Stimulated activated memory B cell treated with anti-CD40 and anti-IgM and Interleukin-4, amounts not matched to agents 10 μg/mL and 1 μg/mL and 100 μg/mL, for 72 hours (primary cell): Measurements from ENCODE around the gene ZKSCAN1.
A peak's percentile ranks its signal among the peaks of the same experiment; 100 is the strongest.
"Not testable (repeated sequence)": the region's sequence is repeated elsewhere in the genome, so short reads cannot be mapped to it uniquely, and the experiment has no call there.

ENCODE experiments used
- ATAC-seq: fragments of 150-1000 bp; cut with Tn5 transposase; 2 replicates; pipeline ENCODE4 v1.10.0; 2021
- H3K27ac Mint-ChIP-seq: one replicate; pipeline ENCODE4 v1.8.0; 2022; ENCODE audit warnings: mild to moderate bottlenecking, mixed read lengths
- H3K27me3 Mint-ChIP-seq: one replicate; pipeline ENCODE4 v1.8.0; 2022; ENCODE audit warnings: mixed read lengths
- H3K36me3 Mint-ChIP-seq: one replicate; pipeline ENCODE4 v1.8.0; 2022; ENCODE audit warnings: mixed read lengths
- H3K4me1 Mint-ChIP-seq: one replicate; pipeline ENCODE4 v1.8.0; 2022; ENCODE audit warnings: mixed read lengths
- H3K4me3 Mint-ChIP-seq: one replicate; pipeline ENCODE4 v1.8.0; 2022; ENCODE audit warnings: mild to moderate bottlenecking, moderate library complexity, mixed read lengths
- H3K9me3 Mint-ChIP-seq: one replicate; pipeline ENCODE4 v1.8.0; 2022; ENCODE audit warnings: mixed read lengths

The ZKSCAN1 gene

GRCh38 chr7:99992330-99993038 is 22.9 kb upstream of the ZKSCAN1 start:
- Mint-ChIP-seq H3K4me1 (peaks cover 7% of the 10 kb centered on the region), H3K27me3 (peaks cover 40% of the 10 kb centered on the region), H3K36me3 (no peaks in the 10 kb centered on the region), H3K27ac (no peak overlapping the region), H3K4me3 (no peak overlapping the region), H3K9me3 (no peaks in the 10 kb centered on the region)
- ATAC-seq, result no peak

GRCh38 chr7:99994819-99995218 is 20.6 kb upstream of the ZKSCAN1 start:
- no peaks in the 10 kb centered on the region for H3K9me3 Mint-ChIP-seq
- ATAC-seq, result no peak
- peaks cover 15% of the 10 kb centered on the region for H3K4me1 Mint-ChIP-seq
- H3K4me3 Mint-ChIP-seq, result no peak overlapping the region
- H3K27me3 Mint-ChIP-seq, result peaks cover 20% of the 10 kb centered on the region
- H3K36me3 Mint-ChIP-seq, result no peaks in the 10 kb centered on the region
- H3K27ac Mint-ChIP-seq, result no peak overlapping the region

DNA sequence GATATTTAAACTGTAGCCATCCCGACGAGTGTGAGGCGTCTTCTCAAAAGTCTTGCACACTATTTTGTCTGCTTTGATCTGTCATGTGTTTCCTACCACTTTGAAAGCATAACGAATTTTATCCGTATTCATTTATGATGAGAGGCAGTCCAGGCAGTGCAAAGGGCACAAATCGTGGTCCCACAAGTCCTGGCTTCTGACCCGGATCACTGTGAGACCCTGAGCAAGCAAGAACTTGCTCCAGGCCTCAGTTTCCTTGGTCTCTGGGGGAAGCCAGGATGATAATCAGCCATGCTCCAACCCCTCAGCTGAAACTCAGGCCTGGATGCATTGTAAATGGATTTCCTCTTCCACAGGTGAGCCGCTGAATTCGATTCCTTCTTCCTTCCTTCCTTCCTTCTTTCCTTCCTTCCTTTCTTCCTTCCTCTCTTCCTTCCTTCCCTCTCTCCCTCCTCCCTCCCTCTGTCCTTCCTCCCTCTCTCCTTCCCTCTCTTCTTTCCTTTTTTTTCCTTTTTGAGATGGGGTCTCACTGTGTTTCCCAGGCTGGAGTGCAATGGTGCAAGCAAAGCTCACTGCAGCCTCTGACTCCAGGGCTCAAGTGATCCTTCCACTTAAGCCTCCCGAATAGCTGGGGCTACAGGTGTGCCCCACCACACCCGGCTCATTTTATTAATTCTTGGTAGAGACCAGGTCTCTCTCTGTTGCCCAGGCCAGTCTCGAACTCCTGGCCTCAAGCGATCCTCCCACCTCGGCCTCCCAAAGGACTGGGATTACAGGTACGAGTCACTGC is 18.4 kb upstream of the ZKSCAN1 start:
- no peak for ATAC-seq
- Mint-ChIP-seq H3K27me3 (peaks cover 20% of the 10 kb centered on the region), H3K4me3 (peak overlapping the region; percentile 85), H3K36me3 (no peaks in the 10 kb centered on the region), H3K4me1 (peaks cover 15% of the 10 kb centered on the region), H3K9me3 (no peaks in the 10 kb centered on the region), H3K27ac (peak overlapping the region; percentile 98)

GRCh38 chr7:99997545-99998137 is 17.8 kb upstream of the ZKSCAN1 start:
- Mint-ChIP-seq H3K9me3 (no peaks in the 10 kb centered on the region), H3K36me3 (no peaks in the 10 kb centered on the region)

GRCh38 chr7:100000239-100000638 is 15.2 kb upstream of the ZKSCAN1 start:
- no peaks in the 10 kb centered on the region for H3K27me3 Mint-ChIP-seq
- H3K4me1 Mint-ChIP-seq, result peaks cover 15% of the 10 kb centered on the region
- no peak for ATAC-seq
- H3K27ac Mint-ChIP-seq, result no peak overlapping the region
- no peak overlapping the region for H3K4me3 Mint-ChIP-seq
- no peaks in the 10 kb centered on the region for H3K9me3 Mint-ChIP-seq
- H3K36me3 Mint-ChIP-seq, result no peaks in the 10 kb centered on the region

More at GRCh38 chr7:99997545-99998137, 17.8 kb upstream of the ZKSCAN1 start:
- Mint-ChIP-seq H3K4me3 (peak overlapping the region; percentile 85), H3K4me1 (peaks cover 15% of the 10 kb centered on the region), H3K27ac (peak overlapping the region; percentile 98), H3K27me3 (peaks cover 14% of the 10 kb centered on the region)
- ATAC-seq, result peak; percentile 86

- no peak for ATAC-seq
- H3K27me3 Mint-ChIP-seq, result no peaks in the 10 kb centered on the region
- H3K36me3 Mint-ChIP-seq, result no peaks in the 10 kb centered on the region
Measured at GRCh38 chr7:100003711-100004661, 11.4 kb upstream of the ZKSCAN1 start.

DNA sequence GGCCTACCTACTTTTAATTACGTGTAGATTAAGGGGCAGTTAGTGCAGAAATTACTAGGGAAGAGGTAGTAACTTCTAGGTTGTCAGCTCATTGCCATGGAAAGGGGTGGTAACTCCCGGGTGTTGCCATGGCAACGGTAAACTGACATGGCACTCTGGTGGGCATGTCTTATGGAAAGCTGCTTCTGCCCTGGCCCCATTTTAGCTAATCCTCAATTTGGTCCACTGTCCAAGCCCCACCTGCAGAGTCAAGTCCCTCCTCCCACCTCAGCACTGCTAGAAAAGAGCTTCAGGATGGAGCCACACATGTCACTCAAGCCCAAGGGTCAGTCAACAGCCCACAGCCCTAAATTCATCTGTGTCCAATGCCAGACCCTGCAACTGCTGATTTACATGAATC is 7.5 kb upstream of the ZKSCAN1 start:
- no peak for ATAC-seq
- no peaks in the 10 kb centered on the region for H3K9me3 Mint-ChIP-seq

More at GRCh38 chr7:100003711-100004661, 11.4 kb upstream of the ZKSCAN1 start:
- Mint-ChIP-seq H3K4me3 (no peak overlapping the region), H3K27ac (no peak overlapping the region), H3K9me3 (no peaks in the 10 kb centered on the region), H3K4me1 (no peaks in the 10 kb centered on the region)

DNA sequence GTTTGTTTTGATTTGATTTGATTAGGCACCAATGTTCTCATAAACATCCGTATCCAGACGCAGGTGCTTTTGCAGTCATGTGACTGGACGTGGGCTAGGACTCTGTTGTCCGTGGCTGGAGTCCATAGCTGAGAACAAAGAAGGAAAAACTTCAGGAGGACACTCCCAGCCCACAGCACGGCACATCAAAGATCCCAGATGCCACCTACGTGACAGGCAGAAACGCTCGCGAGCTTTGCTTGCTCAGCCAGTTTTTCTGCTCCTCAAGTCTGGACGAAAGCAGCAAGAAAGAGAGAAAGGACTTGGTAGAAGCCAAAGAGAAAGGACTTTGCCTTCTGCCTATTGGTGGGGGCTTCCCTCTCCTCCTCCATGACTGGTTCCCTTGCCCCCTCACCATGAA is 6.9 kb upstream of the ZKSCAN1 start:
- Mint-ChIP-seq H3K27ac (no peak overlapping the region), H3K27me3 (peaks cover 12% of the 10 kb centered on the region), H3K36me3 (no peaks in the 10 kb centered on the region), H3K4me3 (no peak overlapping the region), H3K9me3 (no peaks in the 10 kb centered on the region), H3K4me1 (no peaks in the 10 kb centered on the region)
- no peak for ATAC-seq

More for the DNA sequence above, 7.5 kb upstream of the ZKSCAN1 start:
- Mint-ChIP-seq H3K27me3 (peaks cover 12% of the 10 kb centered on the region), H3K4me1 (no peaks in the 10 kb centered on the region), H3K27ac (no peak overlapping the region), H3K4me3 (no peak overlapping the region), H3K36me3 (no peaks in the 10 kb centered on the region)

DNA sequence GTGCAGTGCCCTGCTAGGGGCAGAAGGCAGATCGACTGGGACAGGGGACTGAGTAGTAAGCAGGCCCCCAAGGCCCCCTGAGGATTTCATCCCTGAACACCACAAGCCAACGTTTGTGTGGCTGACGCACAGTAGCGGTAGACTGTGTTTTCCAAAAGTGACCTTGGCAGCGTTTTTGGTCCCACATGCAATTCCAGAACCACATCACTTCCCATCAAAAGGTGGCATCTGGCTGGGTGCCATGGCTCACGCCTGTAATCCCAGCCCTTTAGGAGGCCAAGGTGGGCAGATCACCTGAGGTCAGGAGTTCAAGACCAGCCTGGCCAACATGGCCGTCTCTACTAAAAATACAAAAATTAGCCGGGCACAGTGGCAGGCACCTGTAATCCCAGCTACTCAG is 5.4 kb upstream of the ZKSCAN1 start:
- H3K4me1 Mint-ChIP-seq, H3K36me3 Mint-ChIP-seq, H3K9me3 Mint-ChIP-seq, ATAC-seq, H3K27ac Mint-ChIP-seq, H3K4me3 Mint-ChIP-seq: not testable (repeated sequence)
- H3K27me3 Mint-ChIP-seq, result peaks cover 12% of the 10 kb centered on the region

- Mint-ChIP-seq H3K4me3 (no peak overlapping the region), H3K36me3 (no peaks in the 10 kb centered on the region), H3K9me3 (no peaks in the 10 kb centered on the region), H3K27me3 (peaks cover 12% of the 10 kb centered on the region), H3K4me1 (peaks cover under 1% of the 10 kb centered on the region), H3K27ac (no peak overlapping the region)
- ATAC-seq, result no peak
Measured at GRCh38 chr7:100010901-100011300, 4.5 kb upstream of the ZKSCAN1 start.

GRCh38 chr7:100011516-100011915 is 3.9 kb upstream of the ZKSCAN1 start:
- no peak for ATAC-seq
- H3K27me3 Mint-ChIP-seq, result peaks cover 12% of the 10 kb centered on the region
- H3K9me3 Mint-ChIP-seq, result no peaks in the 10 kb centered on the region
- peaks cover 7% of the 10 kb centered on the region for H3K4me1 Mint-ChIP-seq
- no peak overlapping the region for H3K4me3 Mint-ChIP-seq
- no peaks in the 10 kb centered on the region for H3K36me3 Mint-ChIP-seq
- H3K27ac Mint-ChIP-seq, result no peak overlapping the region

DNA sequence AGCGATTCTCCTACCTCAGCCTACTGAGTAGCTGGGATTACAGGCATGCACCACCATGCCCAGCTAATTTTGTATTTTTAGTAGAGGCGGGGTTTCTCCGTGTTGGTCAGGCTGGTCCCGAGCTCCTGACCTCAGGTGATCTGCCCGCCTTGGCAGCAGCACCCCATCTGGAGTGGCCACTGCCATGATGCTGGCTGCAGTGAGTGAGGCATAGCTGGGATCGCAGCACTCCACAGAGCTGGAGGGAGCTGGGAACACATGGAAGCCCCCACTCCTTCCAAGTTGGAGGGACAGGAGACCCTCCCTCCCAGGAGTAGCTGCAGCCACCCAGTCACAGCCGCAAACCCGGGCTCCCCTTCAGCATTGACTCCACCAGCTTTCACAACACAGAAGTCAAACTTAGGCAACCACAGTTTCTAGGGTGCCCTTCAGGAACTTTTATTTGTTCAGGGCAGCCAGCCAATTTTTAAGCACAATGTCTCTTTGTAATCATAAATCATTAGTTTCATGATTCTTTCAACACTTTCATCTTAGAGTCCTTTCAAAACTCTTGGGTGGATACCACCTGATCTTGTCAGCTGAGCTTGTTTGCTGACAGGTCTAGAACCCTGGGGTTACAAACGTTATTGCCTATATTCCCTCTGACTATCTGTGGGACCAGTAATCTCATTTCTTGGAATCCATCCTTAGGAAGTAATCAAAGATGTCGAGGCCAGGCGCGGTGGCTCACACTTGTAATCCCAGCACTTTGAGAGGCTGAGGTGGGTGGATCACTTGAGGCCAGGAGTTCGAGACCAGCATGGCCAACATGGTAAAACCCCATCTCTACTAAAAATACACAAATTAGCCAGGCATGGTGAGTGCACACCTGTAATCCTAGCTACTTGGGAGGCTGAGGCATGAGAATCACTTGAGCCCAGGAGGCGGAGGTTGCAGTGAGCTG is 2.7 kb upstream of the ZKSCAN1 start:
- H3K4me1 Mint-ChIP-seq, H3K9me3 Mint-ChIP-seq, H3K36me3 Mint-ChIP-seq, H3K4me3 Mint-ChIP-seq, ATAC-seq, H3K27ac Mint-ChIP-seq: not testable (repeated sequence)
- peaks cover 12% of the 10 kb centered on the region for H3K27me3 Mint-ChIP-seq

DNA sequence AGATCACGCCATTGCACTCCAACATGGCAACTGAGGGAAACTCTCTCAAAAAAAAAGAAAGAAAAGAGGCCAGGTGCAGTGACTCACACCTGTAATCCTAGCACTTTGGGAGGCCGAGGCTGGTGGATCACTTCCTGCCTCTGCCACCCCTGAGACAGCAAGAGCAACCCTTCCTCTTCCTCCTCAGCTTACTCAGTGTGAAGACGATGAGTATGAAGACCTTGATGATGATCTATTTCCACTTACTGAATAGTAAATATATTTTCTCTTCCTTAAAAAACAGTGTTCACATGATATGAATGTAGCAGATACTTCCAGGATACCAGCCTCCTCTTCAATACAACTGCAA is 2.1 kb upstream of the ZKSCAN1 start:
- Mint-ChIP-seq H3K4me3 (no peak overlapping the region), H3K27me3 (peaks cover 12% of the 10 kb centered on the region), H3K4me1 (peaks cover 15% of the 10 kb centered on the region), H3K36me3 (no peaks in the 10 kb centered on the region), H3K9me3 (no peaks in the 10 kb centered on the region), H3K27ac (no peak overlapping the region)
- ATAC-seq, result no peak
